HepG2 (cell line): ENCODE data around the gene PNPLA8. TPM values are rescaled to one million over a fixed set of nuclear protein-coding genes. Genes with fewer than 3 reads are reported as not detected.

ENCODE experiments used
- HMG20B ChIP-seq: conservative IDR thresholded peaks from 2 replicates; pipeline ENCODE4 v1.6.1; 2016; ENCODE audit warnings: missing genetic modification reagents, missing compliant biosample characterization
- KLF12 ChIP-seq: sonication (generic); formaldehyde crosslinking; IDR thresholded peaks from 2 replicates; pipeline ENCODE4 v1.4.0; 2020; ENCODE audit warnings: missing genetic modification reagents, borderline replicate concordance
- KLF6 ChIP-seq: IDR thresholded peaks from 2 replicates; pipeline ENCODE4 v1.8.0; 2016; ENCODE audit warnings: missing biosample characterization, missing genetic modification reagents
- MAZ ChIP-seq, 2 experiments: sonication (generic) in 1 of 2; formaldehyde crosslinking in 1 of 2; IDR thresholded peaks; 2 replicates each; pipeline versions ENCODE4 v1.5.0 to v1.6.1; 2012 to 2020; ENCODE audit warnings: low read depth in 2 of 2, mild to moderate bottlenecking in 2 of 2, borderline replicate concordance in 1 of 2, improper control_type of control experiment in 1 of 2, low read length in 1 of 2, missing genetic modification reagents in 1 of 2, moderate library complexity in 1 of 2
- MEF2D ChIP-seq: sonication (generic); formaldehyde crosslinking; IDR thresholded peaks from 2 replicates; pipeline ENCODE4 v1.5.1; 2020; ENCODE audit warnings: mild to moderate bottlenecking, missing genetic modification reagents
- MTF2 ChIP-seq: sonication (generic); formaldehyde crosslinking; IDR thresholded peaks from 2 replicates; pipeline ENCODE4 v1.5.0; 2020; ENCODE audit warnings: missing genetic modification reagents, borderline replicate concordance
- NFKB2 ChIP-seq: sonication (generic); formaldehyde crosslinking; IDR thresholded peaks from 2 replicates; pipeline ENCODE4 v1.4.0; 2020; ENCODE audit warnings: missing genetic modification reagents, borderline replicate concordance
- SAFB2 ChIP-seq: sonication (generic); formaldehyde crosslinking; IDR thresholded peaks from 2 replicates; pipeline ENCODE4 v1.5.1; 2020; ENCODE audit warnings: missing genetic modification reagents, low read depth, mild to moderate bottlenecking, borderline replicate concordance
- SIX1 ChIP-seq: sonication (generic); formaldehyde crosslinking; IDR thresholded peaks from 2 replicates; pipeline ENCODE4 v1.4.0; 2020; ENCODE audit warnings: missing genetic modification reagents, borderline replicate concordance
- STAT6 ChIP-seq: sonication (generic); formaldehyde crosslinking; IDR thresholded peaks from 2 replicates; pipeline ENCODE4 v1.4.0; 2020; ENCODE audit warnings: missing genetic modification reagents, mild to moderate bottlenecking, borderline replicate concordance
- WIZ ChIP-seq: sonication (generic); formaldehyde crosslinking; IDR thresholded peaks from 2 replicates; pipeline ENCODE4 v1.5.1; 2020; ENCODE audit warnings: mild to moderate bottlenecking, missing genetic modification reagents
- ZFY ChIP-seq: sonication (generic); formaldehyde crosslinking; IDR thresholded peaks from 2 replicates; pipeline ENCODE4 v1.4.0; 2020; ENCODE audit warnings: missing genetic modification reagents
- ZMYM2 ChIP-seq: sonication (generic); formaldehyde crosslinking; IDR thresholded peaks from 2 replicates; pipeline ENCODE4 v1.8.0; 2022; ENCODE audit warnings: mild to moderate bottlenecking, missing genetic modification reagents
- ZNF468 ChIP-seq: sonication (generic); formaldehyde crosslinking; IDR thresholded peaks from 2 replicates; pipeline ENCODE4 v1.8.0; 2022; ENCODE audit warnings: mild to moderate bottlenecking, moderate library complexity, missing genetic modification reagents
- polyA plus RNA-seq, 8 experiments: library from polyadenylated mRNA; depleted of rRNA in 3 of 8; stranded (reverse) in 7 of 8; unstranded in 1 of 8; fragments of >200 nt; fragmentation: Illumina TruSeq in 4 of 8; extraction: Trizol in 4 of 8; gene quantifications; 2 replicates each; pipeline versions ENCODE4 v1.2.1 to v1.2.3, GENCODE V29; 2011 to 2016; ENCODE audit warnings: low read depth in 4 of 8, missing spikeins in 1 of 8, mixed read lengths in 1 of 8; ENCODE audit not compliant: insufficient read depth in 1 of 8
- total RNA-seq, 5 experiments: library from RNA; depleted of rRNA; stranded (reverse); fragments of >200 nt; fragmentation: Illumina TruSeq; extraction: Trizol; gene quantifications; 2 replicates each; pipeline ENCODE4 v1.2.3, GENCODE V29; 2016; ENCODE audit warnings: low read depth in 1 of 5
- TF ChIP-seq, protein P1 (sequence below): sonication (generic); formaldehyde crosslinking; IDR thresholded peaks from 2 replicates; pipeline ENCODE4 v1.5.0; 2020; ENCODE audit warnings: mild to moderate bottlenecking, missing genetic modification reagents
- TF ChIP-seq, protein P2 (sequence below): sonication (generic); formaldehyde crosslinking; IDR thresholded peaks from 2 replicates; pipeline ENCODE4 v1.9.0; 2021; ENCODE audit warnings: missing genetic modification reagents, borderline replicate concordance
- TF ChIP-seq, protein P3 (sequence below): sonication (generic); formaldehyde crosslinking; IDR thresholded peaks from 2 replicates; pipeline ENCODE4 v1.9.0; 2022; ENCODE audit warnings: missing genetic modification reagents, mild to moderate bottlenecking, borderline replicate concordance

The PNPLA8 gene
- total and polyA plus RNA-seq, 2 of the 13 experiments (the other 11 are each of a cell fraction or from before 2014, with no cell fraction given), result 6.3 to 11.4 TPM

GRCh38 chr7:108525985-108526767, at the start of gene PNPLA8 (continued):
- TF ChIP-seq STAT6 (CRISPR knock-in tag) (peak; percentile 37; the same call in 1 of the 2 replicates), ZFY (CRISPR knock-in tag) (peak; percentile 89), HMG20B (CRISPR knock-in tag) (no peak), MTF2 (CRISPR knock-in tag) (peak; percentile 98), SAFB2 (peak; percentile 55; the same call in 1 of the 2 replicates), KLF6 (CRISPR knock-in tag) (0 out of 2 replicates have a peak, but pooled peaks have one; percentile 51), ZNF468 (CRISPR knock-in tag) (no peak), SIX1 (no peak), KLF12 (CRISPR knock-in tag) (peak; percentile 27; the same call in 1 of the 2 replicates), MEF2D (CRISPR knock-in tag) (peak; percentile 94), ZMYM2 (no peak), MAZ (IDR thresholded peaks at IDR 0.05; ENCODE audit: borderline replicate concordance, low read depth, low read length) (peak; percentile 93; the same call in 1 of the 2 replicates), MAZ (CRISPR knock-in tag; IDR thresholded peaks at IDR 0.05; ENCODE audit: low read depth) (peak; percentile 93), NFKB2 (CRISPR knock-in tag) (0 out of 2 replicates have a peak, but pooled peaks have one; percentile 54), WIZ (CRISPR knock-in tag) (no peak)
- TF ChIP-seq, protein P1, sequence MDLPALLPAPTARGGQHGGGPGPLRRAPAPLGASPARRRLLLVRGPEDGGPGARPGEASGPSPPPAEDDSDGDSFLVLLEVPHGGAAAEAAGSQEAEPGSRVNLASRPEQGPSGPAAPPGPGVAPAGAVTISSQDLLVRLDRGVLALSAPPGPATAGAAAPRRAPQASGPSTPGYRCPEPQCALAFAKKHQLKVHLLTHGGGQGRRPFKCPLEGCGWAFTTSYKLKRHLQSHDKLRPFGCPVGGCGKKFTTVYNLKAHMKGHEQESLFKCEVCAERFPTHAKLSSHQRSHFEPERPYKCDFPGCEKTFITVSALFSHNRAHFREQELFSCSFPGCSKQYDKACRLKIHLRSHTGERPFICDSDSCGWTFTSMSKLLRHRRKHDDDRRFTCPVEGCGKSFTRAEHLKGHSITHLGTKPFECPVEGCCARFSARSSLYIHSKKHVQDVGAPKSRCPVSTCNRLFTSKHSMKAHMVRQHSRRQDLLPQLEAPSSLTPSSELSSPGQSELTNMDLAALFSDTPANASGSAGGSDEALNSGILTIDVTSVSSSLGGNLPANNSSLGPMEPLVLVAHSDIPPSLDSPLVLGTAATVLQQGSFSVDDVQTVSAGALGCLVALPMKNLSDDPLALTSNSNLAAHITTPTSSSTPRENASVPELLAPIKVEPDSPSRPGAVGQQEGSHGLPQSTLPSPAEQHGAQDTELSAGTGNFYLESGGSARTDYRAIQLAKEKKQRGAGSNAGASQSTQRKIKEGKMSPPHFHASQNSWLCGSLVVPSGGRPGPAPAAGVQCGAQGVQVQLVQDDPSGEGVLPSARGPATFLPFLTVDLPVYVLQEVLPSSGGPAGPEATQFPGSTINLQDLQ, result peak; percentile 83
- TF ChIP-seq, protein P2, sequence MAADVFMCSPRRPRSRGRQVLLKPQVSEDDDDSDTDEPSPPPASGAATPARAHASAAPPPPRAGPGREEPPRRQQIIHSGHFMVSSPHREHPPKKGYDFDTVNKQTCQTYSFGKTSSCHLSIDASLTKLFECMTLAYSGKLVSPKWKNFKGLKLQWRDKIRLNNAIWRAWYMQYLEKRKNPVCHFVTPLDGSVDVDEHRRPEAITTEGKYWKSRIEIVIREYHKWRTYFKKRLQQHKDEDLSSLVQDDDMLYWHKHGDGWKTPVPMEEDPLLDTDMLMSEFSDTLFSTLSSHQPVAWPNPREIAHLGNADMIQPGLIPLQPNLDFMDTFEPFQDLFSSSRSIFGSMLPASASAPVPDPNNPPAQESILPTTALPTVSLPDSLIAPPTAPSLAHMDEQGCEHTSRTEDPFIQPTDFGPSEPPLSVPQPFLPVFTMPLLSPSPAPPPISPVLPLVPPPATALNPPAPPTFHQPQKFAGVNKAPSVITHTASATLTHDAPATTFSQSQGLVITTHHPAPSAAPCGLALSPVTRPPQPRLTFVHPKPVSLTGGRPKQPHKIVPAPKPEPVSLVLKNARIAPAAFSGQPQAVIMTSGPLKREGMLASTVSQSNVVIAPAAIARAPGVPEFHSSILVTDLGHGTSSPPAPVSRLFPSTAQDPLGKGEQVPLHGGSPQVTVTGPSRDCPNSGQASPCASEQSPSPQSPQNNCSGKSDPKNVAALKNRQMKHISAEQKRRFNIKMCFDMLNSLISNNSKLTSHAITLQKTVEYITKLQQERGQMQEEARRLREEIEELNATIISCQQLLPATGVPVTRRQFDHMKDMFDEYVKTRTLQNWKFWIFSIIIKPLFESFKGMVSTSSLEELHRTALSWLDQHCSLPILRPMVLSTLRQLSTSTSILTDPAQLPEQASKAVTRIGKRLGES (CRISPR knock-in tag), result no peak
- TF ChIP-seq, protein P3, sequence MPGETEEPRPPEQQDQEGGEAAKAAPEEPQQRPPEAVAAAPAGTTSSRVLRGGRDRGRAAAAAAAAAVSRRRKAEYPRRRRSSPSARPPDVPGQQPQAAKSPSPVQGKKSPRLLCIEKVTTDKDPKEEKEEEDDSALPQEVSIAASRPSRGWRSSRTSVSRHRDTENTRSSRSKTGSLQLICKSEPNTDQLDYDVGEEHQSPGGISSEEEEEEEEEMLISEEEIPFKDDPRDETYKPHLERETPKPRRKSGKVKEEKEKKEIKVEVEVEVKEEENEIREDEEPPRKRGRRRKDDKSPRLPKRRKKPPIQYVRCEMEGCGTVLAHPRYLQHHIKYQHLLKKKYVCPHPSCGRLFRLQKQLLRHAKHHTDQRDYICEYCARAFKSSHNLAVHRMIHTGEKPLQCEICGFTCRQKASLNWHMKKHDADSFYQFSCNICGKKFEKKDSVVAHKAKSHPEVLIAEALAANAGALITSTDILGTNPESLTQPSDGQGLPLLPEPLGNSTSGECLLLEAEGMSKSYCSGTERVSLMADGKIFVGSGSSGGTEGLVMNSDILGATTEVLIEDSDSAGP (CRISPR knock-in tag), result peak; percentile 93; the same call in 1 of the 2 replicates
